Measurements from ENCODE around the gene PTMS.

The PTMS gene

DNA sequence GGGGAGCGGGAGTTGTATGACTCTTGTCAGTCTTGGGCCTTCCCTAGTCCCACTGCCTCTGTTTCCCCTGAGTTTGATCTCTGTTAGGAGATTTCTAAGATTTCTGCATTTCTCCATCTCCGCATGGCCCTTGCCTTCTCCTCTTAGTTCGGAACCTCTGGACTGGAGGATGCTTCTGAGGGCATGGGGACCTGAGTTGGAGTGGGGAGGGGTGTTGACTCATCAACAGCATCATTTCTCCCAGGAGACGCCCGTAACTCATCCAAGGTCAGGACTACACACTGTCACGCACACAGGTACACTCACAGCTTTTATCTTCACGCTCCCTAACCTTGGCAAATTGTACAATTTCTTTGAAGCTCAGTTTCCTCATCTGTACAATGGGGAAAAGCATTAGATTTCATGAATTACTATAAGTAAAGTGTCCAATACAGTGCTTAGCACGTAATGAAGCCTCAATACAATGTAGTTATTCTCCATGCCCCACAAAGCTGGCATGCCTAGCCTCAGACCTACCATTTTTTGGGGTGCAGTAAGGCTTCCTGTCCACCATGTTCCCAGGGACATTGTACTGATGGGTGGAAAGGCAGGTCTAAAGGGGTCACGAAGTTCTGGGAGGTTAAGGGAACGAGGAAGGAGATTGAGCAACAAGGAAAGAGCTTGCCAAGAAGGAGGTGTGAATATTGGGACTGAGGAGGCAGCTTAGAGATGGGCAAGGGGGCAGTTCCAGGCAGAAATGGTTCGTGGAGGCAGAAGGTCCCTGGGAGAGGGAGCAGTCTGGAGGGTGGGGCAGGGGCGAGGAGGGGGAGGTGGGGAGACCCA is 5.6 kb downstream of the PTMS start:
- DNase-seq (ENCODE audit: low read depth): no peak

DNA sequence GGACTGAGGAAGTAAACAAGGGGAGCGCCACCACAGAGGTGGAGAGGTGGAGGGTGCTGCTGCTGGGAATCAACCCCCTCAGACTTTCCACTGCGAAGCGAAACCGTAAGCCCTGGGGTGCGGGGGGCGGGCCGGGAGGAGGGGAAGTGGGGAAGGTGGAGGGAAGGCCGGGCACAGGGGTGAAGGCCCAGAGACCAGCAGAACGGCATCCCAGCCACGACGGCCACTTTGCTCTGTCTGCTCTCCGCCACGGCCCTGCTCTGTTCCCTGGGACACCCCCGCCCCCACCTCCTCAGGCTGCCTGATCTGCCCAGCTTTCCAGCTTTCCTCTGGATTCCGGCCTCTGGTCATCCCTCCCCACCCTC is 6.2 kb downstream of the PTMS start, which contains the start of gene LAG3:
Gene LAG3, plus strand, starts transcription at position 190 of the 365 bp plus-strand sequence. CDS start 333 bp downstream, outside the sequence.
- DNase-seq (ENCODE audit: low read depth): peak; percentile 64

DNA sequence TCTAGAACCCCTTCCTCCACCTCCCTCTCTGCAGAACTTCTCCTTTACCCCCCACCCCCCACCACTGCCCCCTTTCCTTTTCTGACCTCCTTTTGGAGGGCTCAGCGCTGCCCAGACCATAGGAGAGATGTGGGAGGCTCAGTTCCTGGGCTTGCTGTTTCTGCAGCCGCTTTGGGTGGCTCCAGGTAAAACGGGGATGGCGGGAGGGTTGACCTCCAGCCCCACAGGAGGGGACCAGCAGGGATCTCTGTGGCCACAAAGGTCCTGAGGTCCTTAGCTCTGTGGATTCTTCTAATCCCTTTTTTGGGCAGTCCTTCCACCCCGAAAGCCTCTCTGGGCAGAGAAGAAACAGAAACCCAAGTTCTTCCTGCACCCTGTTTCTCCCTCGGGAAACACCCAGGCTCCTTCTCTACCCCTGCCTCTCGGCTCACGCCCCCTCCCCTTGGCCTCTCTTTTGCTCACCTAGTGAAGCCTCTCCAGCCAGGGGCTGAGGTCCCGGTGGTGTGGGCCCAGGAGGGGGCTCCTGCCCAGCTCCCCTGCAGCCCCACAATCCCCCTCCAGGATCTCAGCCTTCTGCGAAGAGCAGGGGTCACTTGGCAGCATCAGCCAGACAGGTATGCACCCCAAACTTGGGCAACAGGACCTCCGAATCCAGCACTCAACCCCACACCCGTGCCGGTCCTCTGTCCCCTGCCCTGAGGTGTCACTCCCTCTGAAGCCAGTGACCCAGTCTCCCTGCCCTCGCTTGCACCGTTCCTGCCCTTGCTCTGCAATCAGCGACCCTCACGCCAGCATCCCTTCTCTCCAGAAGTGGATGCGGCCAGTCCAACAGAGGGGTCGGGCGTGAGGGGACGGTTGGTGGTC is 6.8 kb downstream of the PTMS start:
- DNase-seq (ENCODE audit: low read depth): no peak

DNA sequence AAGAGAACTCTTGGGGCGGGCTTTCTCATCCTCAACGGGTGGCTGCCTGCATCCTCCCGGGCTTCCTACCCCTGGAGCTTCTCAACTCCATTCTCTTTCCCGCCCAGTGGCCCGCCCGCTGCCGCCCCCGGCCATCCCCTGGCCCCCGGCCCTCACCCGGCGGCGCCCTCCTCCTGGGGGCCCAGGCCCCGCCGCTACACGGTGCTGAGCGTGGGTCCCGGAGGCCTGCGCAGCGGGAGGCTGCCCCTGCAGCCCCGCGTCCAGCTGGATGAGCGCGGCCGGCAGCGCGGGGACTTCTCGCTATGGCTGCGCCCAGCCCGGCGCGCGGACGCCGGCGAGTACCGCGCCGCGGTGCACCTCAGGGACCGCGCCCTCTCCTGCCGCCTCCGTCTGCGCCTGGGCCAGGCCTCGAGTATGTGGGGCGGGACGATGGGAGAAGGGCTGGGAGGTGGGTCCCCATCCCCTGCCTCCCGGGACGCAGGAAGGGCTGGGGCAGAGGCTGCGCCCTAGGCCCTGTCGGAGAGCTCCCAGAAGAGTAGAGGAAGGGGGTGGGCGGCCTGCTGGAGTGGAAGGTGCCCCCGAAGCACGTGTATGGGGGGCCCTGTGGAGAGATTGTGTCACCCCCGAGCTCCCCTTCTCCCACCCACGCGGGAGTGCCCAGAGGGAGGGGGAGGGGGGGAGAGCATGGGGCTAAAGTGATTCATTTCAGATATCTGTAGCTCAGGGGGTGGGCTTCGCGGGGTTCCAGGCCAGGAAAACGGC is 7.6 kb downstream of the PTMS start:
- DNase-seq (ENCODE audit: low read depth): peak; percentile 65

DNA sequence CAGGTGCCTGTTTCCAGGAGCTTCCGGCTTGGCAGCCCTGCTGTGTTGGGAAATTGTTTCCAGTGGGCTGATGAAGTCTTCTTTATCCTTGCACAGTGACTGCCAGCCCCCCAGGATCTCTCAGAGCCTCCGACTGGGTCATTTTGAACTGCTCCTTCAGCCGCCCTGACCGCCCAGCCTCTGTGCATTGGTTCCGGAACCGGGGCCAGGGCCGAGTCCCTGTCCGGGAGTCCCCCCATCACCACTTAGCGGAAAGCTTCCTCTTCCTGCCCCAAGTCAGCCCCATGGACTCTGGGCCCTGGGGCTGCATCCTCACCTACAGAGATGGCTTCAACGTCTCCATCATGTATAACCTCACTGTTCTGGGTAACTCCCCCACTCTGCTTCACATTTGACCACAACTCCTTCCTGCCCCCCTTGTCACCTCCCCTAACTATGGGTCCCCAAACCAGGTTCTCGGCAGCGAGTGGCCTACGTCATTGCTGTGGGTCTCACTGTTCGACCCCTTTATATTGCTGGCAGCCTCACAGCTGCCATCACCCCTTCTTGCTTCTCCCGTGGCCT is 8.4 kb downstream of the PTMS start:
- DNase-seq (ENCODE audit: low read depth): no peak

DNA sequence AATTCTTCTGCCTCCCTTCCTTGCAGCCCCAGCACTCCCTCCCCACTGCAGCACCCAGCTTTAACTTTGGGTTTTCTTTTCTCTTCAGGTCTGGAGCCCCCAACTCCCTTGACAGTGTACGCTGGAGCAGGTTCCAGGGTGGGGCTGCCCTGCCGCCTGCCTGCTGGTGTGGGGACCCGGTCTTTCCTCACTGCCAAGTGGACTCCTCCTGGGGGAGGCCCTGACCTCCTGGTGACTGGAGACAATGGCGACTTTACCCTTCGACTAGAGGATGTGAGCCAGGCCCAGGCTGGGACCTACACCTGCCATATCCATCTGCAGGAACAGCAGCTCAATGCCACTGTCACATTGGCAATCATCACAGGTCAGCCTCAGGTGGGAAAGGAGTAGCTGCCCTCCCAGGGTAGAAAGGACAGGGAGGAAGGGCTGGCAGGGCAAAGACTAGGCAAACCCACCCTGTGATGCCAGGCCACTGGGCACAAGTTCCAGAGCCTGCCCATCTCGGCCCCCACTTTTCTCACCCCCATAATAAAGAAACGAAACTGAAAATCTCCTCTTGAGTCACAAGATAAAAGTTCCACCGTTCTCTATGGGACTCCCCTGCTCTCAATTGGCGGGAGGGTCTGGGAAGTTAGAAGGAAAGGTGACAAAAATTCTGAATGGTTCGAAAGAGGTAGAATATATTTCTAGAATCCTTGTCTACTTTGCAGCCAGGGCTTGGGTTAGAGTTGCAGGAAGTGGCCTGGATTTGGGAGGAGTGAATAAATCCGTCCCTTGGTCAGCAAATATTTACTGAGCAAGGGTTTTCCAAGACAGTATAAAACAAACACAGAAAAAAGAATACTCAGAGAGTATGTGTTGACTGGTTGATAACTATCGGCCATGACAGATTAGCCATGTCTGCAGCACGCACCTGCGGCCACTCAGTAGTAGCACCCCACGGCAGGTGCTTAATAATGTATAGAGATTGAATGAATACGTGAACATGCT is 9.3 kb downstream of the PTMS start:
- no peak for DNase-seq (ENCODE audit: low read depth)

DNA sequence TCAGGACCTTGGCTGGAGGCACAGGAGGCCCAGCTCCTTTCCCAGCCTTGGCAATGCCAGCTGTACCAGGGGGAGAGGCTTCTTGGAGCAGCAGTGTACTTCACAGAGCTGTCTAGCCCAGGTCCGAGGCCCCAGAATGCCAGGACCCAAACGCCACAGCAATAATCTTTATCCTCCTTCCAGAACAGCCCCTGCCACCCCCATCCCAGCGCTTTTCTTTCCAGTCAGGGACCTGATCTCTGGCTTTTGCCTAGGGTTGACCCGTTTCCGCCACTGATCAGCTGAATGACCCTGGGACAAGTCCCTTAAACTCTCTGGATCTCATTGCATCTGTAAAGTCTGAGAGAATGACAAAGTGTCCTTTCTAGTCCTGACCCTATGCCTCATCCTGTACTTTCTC is 11.2 kb downstream of the PTMS start:
- DNase-seq (ENCODE audit: low read depth): no peak

DNA sequence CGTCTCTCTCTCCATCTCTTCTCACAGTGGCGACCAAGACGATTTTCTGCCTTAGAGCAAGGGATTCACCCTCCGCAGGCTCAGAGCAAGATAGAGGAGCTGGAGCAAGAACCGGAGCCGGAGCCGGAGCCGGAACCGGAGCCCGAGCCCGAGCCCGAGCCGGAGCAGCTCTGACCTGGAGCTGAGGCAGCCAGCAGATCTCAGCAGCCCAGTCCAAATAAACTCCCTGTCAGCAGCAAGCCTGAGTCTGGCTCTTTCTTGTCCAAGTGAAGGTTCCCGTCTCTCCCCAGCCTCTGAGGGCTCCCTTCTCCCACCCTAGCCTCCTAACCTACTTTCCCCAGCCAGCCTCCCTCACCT is 12.0 kb downstream of the PTMS start:
- no peak for DNase-seq (ENCODE audit: low read depth)

DNA sequence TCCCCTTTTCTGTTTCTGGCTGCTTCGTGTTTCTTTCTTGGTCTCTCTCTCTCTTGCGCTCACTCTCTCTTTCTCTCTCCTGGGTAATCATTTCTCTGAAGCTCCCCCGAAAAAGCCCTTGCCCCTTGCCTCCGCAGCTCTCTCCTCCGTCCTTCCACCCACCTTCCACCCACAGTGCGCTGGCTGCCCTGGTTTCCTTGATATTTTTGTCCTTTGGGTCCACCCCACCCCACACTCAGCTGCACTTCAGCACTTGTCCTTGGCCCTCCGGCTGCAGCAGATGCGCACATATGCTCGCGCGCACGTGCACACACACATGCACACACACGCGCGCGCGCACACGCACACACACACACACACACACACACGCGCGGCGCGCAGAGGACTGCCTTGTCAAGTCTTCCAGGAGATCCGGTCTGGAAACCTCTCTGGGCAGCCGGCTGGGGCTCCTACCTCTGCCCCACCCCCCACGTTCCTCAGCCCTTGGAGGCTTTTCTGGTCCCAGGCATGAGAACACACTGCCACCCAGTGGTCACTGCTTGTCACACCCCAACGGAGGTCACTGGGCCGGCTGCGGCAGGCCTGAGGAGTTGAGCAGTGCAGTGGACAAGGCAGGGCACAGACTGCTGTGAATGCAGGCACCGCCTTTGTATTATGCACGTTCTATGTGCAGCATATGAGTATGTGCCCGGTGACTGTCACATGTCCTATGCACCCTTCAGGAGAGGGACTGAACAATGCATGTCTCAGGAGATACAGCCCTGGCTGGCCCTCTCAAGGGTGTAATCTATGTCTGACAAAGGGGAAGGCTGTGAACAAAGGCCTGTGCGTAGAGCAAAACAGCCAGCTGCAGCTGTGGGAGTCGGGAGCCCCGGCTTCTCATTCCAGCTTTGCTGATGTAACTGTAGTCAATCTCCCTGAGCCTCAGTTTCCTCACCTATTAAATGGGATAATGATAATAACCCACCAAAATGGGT is 12.7 kb downstream of the PTMS start:
- DNase-seq (ENCODE audit: low read depth): peak; percentile 83

DNA sequence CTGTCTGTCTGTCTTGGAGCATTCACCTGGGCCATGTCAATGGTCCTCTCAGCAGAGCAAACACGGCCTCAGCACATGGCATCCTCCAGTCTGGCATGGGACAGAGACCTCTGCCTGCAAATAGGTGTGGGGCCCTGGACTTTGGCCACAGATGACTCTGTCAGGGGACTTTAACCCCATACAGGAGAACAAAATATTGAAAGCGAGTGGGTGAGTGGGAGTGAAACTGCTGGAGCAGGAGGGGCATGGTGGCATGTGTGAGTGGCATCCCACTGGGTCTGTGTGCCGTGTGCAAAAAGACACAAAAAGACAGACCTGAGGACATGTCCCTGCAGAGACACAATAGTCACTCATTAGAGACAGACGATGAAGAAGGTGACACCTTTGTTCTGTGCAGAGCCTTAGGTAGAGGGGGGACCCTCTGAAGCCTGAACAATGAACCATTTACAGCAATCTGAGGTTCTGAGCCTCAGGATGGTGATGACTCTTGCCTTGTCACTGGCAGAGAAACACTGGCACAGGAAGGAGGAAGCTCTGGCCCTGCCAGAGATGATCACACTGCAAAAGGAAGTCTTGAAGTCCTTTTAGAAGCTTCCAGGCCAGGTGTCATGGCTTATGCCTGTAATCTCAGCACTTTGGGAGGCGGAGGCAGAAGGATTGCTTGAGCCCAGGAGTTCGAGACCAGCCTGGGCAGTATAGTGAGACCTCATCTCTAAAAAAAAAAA is 13.7 kb downstream of the PTMS start:
- no peak for DNase-seq (ENCODE audit: low read depth)

DNA sequence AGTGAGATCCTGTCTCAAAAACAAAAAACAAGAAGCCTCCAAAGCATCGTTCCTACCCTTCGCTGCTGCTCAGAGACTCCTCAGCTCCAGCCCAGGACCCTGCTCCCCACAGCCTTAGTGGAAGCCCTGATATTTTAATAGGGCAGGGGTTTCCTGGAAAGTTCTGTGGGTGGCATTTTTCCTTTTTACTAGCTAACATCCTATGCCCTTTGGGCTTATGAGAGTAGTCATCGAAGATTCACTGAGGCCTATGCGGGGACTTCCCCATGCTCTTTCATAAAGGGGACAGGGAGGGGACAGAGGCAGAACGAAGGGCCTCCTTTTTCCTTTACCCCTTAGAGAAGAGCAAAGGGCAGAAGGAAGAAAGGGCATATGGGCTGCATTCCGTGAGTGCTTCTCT is 14.4 kb downstream of the PTMS start:
- DNase-seq (ENCODE audit: low read depth): no peak

DNA sequence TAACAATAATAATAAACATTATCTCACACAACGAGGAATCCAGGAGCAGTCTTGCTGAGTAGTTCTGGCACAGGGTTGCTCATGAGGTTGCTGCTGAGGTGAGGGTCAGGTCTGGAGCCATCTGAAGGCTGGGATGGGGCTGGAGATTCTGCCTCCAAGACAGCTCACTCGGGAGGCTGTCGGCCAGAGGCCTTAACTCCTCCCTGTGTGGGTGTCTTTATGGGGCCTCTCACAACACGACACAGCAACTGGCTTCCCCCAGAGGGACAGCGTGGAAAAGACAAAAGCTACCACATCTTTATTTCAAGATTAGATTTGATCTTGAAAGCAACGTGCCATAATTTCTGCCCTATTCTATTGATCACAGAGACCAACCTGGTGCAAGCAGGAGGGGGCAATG is 16.0 kb downstream of the PTMS start:
- no peak for DNase-seq (ENCODE audit: low read depth)

DNA sequence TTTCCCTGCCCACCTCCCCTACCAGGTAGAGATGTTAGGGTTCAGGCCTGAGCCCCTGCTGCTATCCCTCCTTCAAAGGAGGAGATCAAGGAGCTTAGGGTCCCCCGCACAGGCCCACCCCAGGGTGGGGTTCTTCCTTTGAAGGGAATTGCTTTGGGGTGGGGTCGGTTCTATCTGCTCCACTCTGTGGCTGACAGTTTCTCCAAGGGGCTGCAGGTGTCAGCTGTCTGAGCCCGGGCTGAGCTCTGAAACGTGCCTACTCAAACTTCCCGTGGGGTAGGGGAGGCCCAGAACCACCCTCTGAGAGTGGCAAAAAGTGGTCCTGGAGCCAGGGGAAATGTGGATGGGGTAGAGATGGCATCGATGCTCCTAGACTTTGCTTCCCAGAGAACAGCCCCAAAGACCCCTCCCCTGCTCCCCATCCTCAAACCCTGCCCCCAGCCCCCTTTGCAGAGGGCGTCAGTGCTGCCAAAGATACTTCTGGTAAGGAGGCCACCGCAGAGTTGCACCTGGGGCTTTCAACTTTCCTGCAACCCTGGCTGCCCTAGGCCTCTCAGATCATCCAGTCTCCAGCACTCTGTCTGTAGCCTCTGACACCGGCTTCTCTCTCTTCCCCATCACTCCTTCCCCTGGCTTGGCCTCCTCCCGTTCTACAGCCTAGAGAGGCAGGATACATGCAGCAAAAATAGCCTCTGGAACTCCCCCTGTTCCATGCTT is 16.8 kb downstream of the PTMS start:
- no peak for DNase-seq (ENCODE audit: low read depth)

DNA sequence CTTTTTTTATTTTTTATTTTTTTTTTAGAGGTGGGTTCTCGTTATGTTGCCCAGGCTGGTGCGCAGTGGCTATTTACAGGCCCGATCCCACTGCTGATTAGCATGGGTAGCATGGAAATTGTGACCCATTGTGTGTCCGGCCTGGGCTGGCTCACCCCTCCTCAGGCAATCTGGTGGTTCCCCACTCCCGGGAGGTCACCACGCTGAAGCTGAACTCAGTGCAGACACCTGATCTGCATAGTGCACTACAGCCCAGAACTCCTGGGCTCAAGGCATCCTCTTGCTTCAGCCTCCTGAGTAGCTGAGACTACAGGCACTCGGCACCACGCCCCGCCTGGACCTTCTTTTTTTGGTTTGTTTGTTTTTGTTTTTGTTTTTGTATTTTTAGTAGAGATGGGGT is 17.7 kb downstream of the PTMS start:
- DNase-seq (ENCODE audit: low read depth): no peak

DNA sequence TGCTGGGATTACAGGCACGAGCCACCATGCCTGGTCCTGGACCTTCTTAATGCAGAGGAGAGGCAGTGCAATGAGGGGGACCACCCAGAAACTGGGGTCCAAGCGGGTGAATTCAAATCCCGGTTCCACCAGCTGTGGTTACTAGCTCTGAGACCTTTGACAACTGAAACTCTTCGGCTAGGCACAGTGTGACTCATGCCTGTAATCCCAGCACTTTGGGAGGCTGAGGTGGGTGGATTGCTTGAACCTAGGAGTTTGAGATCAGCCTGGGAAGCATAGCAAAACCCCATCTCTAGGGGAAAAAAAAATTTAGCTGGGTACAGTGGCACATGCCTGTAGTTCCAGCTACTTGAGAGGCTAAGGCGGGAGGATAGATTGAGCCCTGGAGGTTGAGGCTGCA is 18.1 kb downstream of the PTMS start:
- DNase-seq (ENCODE audit: low read depth): no peak

DNA sequence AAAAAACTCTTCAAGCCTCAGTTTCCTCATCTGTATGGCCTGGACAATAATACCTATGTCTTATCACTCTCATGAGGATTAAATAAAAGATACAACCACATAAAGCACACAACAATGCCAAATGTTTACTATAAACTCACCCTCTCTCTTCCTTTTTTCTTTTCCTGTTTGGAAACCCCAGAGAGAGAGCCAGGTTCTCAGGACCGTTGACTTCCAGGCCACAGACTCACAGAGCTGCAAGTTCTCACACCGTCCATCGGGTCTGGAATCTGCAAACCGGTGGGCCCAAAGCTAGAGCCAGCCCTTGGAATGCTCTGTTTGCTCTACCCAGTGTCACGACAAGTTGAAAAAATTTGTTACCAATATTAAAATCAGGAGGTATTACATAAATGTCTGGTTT is 18.6 kb downstream of the PTMS start:
- no peak for DNase-seq (ENCODE audit: low read depth)

DNA sequence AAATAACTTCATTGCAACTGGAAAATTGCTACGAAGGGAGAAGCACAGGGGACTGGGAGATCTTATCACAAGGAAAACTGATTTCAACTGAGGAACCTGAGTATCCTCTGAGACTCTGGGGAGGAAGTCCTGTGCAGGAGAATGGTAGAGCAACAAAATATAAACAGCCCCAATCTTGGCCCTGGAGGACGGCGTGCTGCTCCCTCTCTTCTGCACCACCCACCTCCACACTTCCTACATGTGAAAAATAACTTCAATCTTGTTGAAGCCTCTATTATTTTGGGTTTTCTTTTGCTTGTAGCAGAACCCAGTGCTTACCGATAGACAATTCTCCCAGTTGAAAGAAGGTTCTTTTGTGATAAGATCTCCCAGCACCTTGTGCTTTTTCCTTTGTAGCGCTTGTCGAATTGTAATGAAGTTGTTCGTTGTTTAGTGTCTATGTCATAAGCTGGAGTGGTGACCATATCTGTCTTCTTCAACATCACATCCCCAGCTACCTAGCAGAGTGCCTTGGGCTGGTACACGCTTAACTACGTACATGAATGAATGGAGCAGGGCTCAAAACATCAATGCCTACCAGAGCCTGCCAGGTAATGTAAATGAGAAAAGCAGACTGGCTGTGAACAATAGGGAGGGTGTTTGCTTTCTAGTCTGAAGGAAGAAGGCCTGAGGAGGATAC is 20.4 kb downstream of the PTMS start:
- DNase-seq (ENCODE audit: low read depth): no peak

DNA sequence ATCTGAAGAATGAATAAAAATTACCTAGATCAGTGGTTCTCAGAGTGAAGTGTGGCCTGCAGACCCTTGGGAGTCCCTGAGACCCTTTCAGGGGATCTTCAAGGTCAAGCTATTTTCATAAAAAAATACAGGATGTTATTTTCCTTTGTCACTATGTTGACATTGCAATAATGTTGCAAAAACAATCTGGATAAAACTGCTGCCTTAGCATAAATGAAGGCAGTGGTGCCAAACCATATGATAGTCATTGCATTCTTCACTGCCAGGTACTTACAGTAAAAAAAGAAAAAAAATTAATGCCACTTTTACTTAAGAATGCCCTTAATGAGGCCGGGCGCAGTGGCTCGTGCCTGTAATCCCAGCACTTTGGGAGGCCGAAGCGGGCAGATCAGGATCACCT is 21.1 kb downstream of the PTMS start:
- no peak for DNase-seq (ENCODE audit: low read depth)
